ENCODE results near the gene GSK3B.

GRCh38 chr3:119794401-119794800 lies 299.8 kb downstream of the GSK3B start:
- TF ChIP-seq POLR2A (IDR thresholded peaks at IDR 0.05) (no peak), CTCF (IDR thresholded peaks at IDR 0.05) (no peak)
